Loucy (cell line): ENCODE measurements around the gene CLCN7.

Experiments
- H2AFZ ChIP-seq: fragments of 200-600 bp; sonication (generic); 2 replicates; pipeline ENCODE4 v1.6.0; 2016; ENCODE audit warnings: antibody characterized with exemption, mild to moderate bottlenecking, low read length, moderate library complexity
- H3F3A ChIP-seq: fragments of 200-600 bp; 2 replicates; pipeline ENCODE4 v1.6.0; 2016; ENCODE audit warnings: antibody characterized with exemption, low read depth, mild to moderate bottlenecking
- H3K27me3 ChIP-seq: fragments of 200-600 bp; sonication (generic); 2 replicates; pipeline ENCODE4 v1.6.1; 2014; ENCODE audit warnings: low read length, mild to moderate bottlenecking; ENCODE audit not compliant: insufficient read depth, poor library complexity, severe bottlenecking
- H3K36me3 ChIP-seq: fragments of 200-600 bp; sonication (generic); 2 replicates; pipeline ENCODE4 v1.6.1; 2016; ENCODE audit warnings: low read length; ENCODE audit not compliant: insufficient read depth
- H3K4me1 ChIP-seq: fragments of 200-600 bp; sonication (generic); 2 replicates; pipeline ENCODE4 v1.5.1; 2014; ENCODE audit warnings: low read length, mild to moderate bottlenecking; ENCODE audit not compliant: insufficient read depth, poor library complexity, severe bottlenecking
- H3K4me2 ChIP-seq: fragments of 200-600 bp; sonication (generic); 2 replicates; pipeline ENCODE4 v1.6.0; 2014; ENCODE audit warnings: antibody characterized with exemption, low read length, low read depth, mild to moderate bottlenecking; ENCODE audit not compliant: poor library complexity, severe bottlenecking
- H3K4me3 ChIP-seq: fragments of 200-600 bp; sonication (generic); 2 replicates; pipeline ENCODE4 v1.5.1; 2014; ENCODE audit warnings: low read length, mild to moderate bottlenecking, mixed read lengths; ENCODE audit not compliant: poor library complexity, severe bottlenecking
- H3K79me2 ChIP-seq: fragments of 200-600 bp; sonication (generic); 2 replicates; pipeline ENCODE4 v1.6.1; 2014; ENCODE audit warnings: low read length; ENCODE audit not compliant: insufficient read depth
- H3K9ac ChIP-seq: fragments of 200-600 bp; sonication (generic); 2 replicates; pipeline ENCODE4 v1.6.0; 2014; ENCODE audit warnings: mild to moderate bottlenecking, low read depth, low read length, moderate library complexity; ENCODE audit not compliant: poor library complexity, severe bottlenecking
- H3K9me2 ChIP-seq: fragments of 200-600 bp; sonication (generic); replicated peaks from 2 replicates; pipeline ENCODE4 v1.6.1; 2016; ENCODE audit warnings: low read depth, low read length, mixed read lengths
- H3K9me3 ChIP-seq: fragments of 200-600 bp; sonication (generic); 2 replicates; pipeline ENCODE4 v1.6.1; 2014; ENCODE audit warnings: mild to moderate bottlenecking, antibody characterized with exemption, low read length, low read depth; ENCODE audit not compliant: insufficient read depth
- H4K20me1 ChIP-seq: fragments of 200-600 bp; sonication (generic); 2 replicates; pipeline ENCODE4 v1.6.0; 2014; ENCODE audit warnings: antibody characterized with exemption, low read length, mild to moderate bottlenecking; ENCODE audit not compliant: insufficient read depth, poor library complexity, severe bottlenecking
- EZH2phosphoT487 ChIP-seq: fragments of 200-600 bp; IDR thresholded peaks from 2 replicates; pipeline ENCODE4 v1.6.1; 2018; ENCODE audit warnings: antibody characterized with exemption, mild to moderate bottlenecking, moderate library complexity, borderline replicate concordance
- TF ChIP-seq, protein P1 (sequence below): fragments of 200-600 bp; sonication (generic); conservative IDR thresholded peaks from 2 replicates; pipeline ENCODE4 v1.5.1; 2014; ENCODE audit warnings: mild to moderate bottlenecking, antibody characterized with exemption, low read length

Gene CLCN7

DNA sequence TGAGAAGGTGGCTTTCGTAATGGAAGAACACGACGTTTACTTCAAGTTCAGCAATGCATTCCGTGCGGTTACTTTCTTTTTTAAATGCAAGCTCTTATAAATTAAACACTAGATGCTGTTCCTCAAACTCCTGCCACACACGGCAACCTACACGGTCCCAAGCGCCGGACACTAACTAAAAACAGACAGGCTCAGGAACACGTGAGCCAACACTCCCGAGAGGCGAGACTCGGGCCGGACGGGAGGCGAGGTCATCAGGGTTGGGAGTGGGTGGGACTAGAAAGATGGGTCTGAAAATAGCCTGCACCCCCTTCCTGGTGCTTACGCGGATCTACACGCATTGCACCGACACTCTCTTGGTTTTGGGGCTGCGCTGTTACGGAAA, 6.4 kb downstream of the CLCN7 start:
- Histone ChIP-seq H3K9me2 (no peaks in the 10 kb centered on the region), H3K4me2 (no peak overlapping the region), H3K27me3 (no peaks in the 10 kb centered on the region), H3K9ac (no peak overlapping the region), H3K4me3 (no peak overlapping the region), H3F3A (no peaks in the 10 kb centered on the region), H3K9me3 (no peaks in the 10 kb centered on the region), H3K4me1 (no peaks in the 10 kb centered on the region), H4K20me1 (no peaks in the 10 kb centered on the region), H2AFZ (no peak overlapping the region), H3K36me3 (no peaks in the 10 kb centered on the region), H3K79me2 (no peaks in the 10 kb centered on the region)
- TF ChIP-seq, protein P1, sequence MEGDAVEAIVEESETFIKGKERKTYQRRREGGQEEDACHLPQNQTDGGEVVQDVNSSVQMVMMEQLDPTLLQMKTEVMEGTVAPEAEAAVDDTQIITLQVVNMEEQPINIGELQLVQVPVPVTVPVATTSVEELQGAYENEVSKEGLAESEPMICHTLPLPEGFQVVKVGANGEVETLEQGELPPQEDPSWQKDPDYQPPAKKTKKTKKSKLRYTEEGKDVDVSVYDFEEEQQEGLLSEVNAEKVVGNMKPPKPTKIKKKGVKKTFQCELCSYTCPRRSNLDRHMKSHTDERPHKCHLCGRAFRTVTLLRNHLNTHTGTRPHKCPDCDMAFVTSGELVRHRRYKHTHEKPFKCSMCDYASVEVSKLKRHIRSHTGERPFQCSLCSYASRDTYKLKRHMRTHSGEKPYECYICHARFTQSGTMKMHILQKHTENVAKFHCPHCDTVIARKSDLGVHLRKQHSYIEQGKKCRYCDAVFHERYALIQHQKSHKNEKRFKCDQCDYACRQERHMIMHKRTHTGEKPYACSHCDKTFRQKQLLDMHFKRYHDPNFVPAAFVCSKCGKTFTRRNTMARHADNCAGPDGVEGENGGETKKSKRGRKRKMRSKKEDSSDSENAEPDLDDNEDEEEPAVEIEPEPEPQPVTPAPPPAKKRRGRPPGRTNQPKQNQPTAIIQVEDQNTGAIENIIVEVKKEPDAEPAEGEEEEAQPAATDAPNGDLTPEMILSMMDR = no peak
- TF ChIP-seq EZH2phosphoT487 = no peak

DNA sequence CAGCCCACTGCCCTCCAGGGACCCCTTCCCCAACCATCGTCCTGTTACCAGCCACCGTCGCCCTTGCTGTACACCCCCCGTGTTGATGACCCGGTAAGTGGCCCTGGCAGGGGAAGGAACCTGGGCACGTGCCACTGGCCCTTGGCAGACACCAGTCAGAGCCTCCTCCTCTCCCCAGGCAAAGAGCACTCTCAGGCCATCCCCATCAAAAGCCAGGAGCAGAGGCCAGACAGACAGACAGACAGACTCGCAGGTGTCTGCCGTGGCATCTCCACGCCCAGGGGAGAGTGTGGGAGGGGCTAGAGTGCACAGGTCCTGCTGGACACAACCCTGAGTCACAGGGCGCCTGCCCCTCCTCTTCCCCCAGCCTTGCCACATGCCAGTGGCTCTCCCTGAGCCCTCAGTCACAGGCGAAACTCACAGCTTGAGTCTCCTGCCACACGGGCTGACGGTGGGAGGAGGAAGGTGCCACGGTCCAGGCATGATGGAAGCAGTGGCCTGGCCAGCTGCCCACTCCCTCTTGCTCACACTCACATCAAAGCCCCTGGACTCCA, 7.8 kb downstream of the CLCN7 start:
- no peak overlapping the region for H3K4me3 ChIP-seq
- H2AFZ ChIP-seq = no peak overlapping the region
- TF ChIP-seq, protein P1 = no peak
- no peak for TF ChIP-seq EZH2phosphoT487
- no peaks in the 10 kb centered on the region for H3K79me2 ChIP-seq
- H3K9me2 ChIP-seq = no peaks in the 10 kb centered on the region
- H3K27me3 ChIP-seq = no peaks in the 10 kb centered on the region
- no peaks in the 10 kb centered on the region for H3K36me3 ChIP-seq
- H3F3A ChIP-seq = no peaks in the 10 kb centered on the region
- H3K4me1 ChIP-seq = no peaks in the 10 kb centered on the region
- no peaks in the 10 kb centered on the region for H4K20me1 ChIP-seq
- no peak overlapping the region for H3K9ac ChIP-seq
- H3K4me2 ChIP-seq = no peak overlapping the region
- H3K9me3 ChIP-seq = no peaks in the 10 kb centered on the region

DNA sequence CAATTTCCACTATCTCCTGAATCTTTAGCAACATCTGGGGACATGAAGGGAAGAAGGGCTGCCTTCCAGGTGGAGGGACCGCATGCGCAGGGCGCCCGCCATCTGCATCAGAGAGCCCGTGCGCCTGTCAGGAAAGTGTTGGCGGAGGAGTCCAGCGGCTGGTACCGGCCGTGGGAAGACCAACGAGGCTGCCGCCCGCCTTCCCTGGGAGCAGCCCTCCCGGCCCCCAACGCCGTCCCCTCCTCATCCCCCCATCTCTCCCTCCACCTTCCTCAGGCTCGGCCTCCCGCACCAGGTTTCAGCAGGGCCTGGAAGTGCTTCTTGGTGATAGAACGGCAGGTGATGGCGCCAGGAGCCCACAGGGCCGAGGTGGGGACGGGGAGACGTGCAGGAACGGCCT, 8.8 kb downstream of the CLCN7 start:
- Histone ChIP-seq H2AFZ (no peak overlapping the region), H3K4me2 (no peak overlapping the region), H3K9ac (no peak overlapping the region), H3K36me3 (no peaks in the 10 kb centered on the region), H3F3A (no peaks in the 10 kb centered on the region), H3K9me2 (no peaks in the 10 kb centered on the region), H3K4me3 (no peak overlapping the region), H3K9me3 (no peaks in the 10 kb centered on the region), H4K20me1 (no peaks in the 10 kb centered on the region), H3K4me1 (no peaks in the 10 kb centered on the region), H3K27me3 (no peaks in the 10 kb centered on the region), H3K79me2 (no peaks in the 10 kb centered on the region)
- TF ChIP-seq, protein P1 = no peak
- TF ChIP-seq EZH2phosphoT487 = no peak
